Measurements from ENCODE around the gene TMPRSS9.

The TMPRSS9 gene

DNA sequence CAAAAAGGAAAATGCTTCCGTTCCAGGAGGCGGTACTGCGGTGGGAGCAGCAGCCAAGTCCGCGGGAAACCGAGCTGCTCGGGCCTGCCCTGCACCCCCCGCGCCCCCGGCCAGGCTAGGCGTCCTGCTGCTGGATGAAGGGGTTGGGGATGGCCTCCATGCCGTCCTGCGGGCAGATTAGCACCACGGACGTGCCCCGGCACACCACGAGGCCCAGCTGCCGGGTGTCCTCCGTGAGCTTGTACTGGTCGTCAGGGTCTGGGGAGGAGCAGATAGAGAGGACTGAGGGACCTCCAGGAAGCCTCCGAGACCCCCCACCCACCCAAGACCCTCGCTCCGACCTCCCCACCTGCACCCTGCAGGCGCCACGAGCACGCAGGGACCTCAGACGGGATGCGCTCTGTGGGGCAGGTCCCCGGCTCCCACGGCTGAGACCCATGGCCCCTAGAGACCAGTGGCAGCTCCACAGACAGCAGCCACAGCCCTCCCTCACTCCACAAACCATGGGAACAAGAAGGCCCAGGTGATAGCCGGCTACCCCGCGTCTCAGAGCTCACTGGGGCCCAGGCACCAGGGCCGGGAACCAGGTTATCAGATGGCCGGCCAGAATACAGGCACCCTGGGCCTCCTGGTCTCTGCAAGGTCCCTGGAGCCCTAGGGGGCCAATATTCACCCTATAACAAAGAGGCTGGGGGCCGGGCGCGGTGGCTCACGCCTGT, 38.3 kb upstream of the TMPRSS9 start:
- no peak for ATAC-seq
- TF ChIP-seq ARNTL (CRISPR knock-in tag; IDR thresholded peaks at IDR 0.05; ENCODE audit: borderline replicate concordance, low read depth) (no peak), SNAI2 (CRISPR knock-in tag; IDR thresholded peaks at IDR 0.05) (no peak), CSRNP3 (CRISPR knock-in tag; IDR thresholded peaks at IDR 0.05) (no peak), ZNF70 (CRISPR knock-in tag; IDR thresholded peaks at IDR 0.05) (no peak), TCF4 (CRISPR knock-in tag; IDR thresholded peaks at IDR 0.05; ENCODE audit: borderline replicate concordance) (no peak), GLIS3 (CRISPR knock-in tag; IDR thresholded peaks at IDR 0.05) (no peak), ZC3H10 (CRISPR knock-in tag; IDR thresholded peaks at IDR 0.05) (no peak), TOX (CRISPR knock-in tag; IDR thresholded peaks at IDR 0.05; ENCODE audit: borderline replicate concordance) (no peak)
- TF ChIP-seq, protein P1, sequence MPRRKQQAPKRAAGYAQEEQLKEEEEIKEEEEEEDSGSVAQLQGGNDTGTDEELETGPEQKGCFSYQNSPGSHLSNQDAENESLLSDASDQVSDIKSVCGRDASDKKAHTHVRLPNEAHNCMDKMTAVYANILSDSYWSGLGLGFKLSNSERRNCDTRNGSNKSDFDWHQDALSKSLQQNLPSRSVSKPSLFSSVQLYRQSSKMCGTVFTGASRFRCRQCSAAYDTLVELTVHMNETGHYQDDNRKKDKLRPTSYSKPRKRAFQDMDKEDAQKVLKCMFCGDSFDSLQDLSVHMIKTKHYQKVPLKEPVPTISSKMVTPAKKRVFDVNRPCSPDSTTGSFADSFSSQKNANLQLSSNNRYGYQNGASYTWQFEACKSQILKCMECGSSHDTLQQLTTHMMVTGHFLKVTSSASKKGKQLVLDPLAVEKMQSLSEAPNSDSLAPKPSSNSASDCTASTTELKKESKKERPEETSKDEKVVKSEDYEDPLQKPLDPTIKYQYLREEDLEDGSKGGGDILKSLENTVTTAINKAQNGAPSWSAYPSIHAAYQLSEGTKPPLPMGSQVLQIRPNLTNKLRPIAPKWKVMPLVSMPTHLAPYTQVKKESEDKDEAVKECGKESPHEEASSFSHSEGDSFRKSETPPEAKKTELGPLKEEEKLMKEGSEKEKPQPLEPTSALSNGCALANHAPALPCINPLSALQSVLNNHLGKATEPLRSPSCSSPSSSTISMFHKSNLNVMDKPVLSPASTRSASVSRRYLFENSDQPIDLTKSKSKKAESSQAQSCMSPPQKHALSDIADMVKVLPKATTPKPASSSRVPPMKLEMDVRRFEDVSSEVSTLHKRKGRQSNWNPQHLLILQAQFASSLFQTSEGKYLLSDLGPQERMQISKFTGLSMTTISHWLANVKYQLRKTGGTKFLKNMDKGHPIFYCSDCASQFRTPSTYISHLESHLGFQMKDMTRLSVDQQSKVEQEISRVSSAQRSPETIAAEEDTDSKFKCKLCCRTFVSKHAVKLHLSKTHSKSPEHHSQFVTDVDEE (CRISPR knock-in tag; IDR thresholded peaks at IDR 0.05), result no peak
- TF ChIP-seq, protein P2, sequence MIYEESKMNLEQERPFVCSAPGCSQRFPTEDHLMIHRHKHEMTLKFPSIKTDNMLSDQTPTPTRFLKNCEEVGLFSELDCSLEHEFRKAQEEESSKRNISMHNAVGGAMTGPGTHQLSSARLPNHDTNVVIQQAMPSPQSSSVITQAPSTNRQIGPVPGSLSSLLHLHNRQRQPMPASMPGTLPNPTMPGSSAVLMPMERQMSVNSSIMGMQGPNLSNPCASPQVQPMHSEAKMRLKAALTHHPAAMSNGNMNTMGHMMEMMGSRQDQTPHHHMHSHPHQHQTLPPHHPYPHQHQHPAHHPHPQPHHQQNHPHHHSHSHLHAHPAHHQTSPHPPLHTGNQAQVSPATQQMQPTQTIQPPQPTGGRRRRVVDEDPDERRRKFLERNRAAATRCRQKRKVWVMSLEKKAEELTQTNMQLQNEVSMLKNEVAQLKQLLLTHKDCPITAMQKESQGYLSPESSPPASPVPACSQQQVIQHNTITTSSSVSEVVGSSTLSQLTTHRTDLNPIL (CRISPR knock-in tag; IDR thresholded peaks at IDR 0.05; ENCODE audit: low read depth), result no peak

- ATAC-seq, result no peak
- TF ChIP-seq, protein P1 (CRISPR knock-in tag; IDR thresholded peaks at IDR 0.05), result no peak
- TF ChIP-seq CSRNP3 (CRISPR knock-in tag; IDR thresholded peaks at IDR 0.05) (no peak), OSR1 (CRISPR knock-in tag; IDR thresholded peaks at IDR 0.05) (no peak), ISL1 (CRISPR knock-in tag; IDR thresholded peaks at IDR 0.05) (no peak), TCF4 (CRISPR knock-in tag; IDR thresholded peaks at IDR 0.05; ENCODE audit: borderline replicate concordance) (no peak), ESRRG (CRISPR knock-in tag; IDR thresholded peaks at IDR 0.05) (no peak), CSDC2 (CRISPR knock-in tag; IDR thresholded peaks at IDR 0.05) (no peak), ARNTL (CRISPR knock-in tag; IDR thresholded peaks at IDR 0.05; ENCODE audit: borderline replicate concordance, low read depth) (no peak), PATZ1 (CRISPR knock-in tag; IDR thresholded peaks at IDR 0.05; ENCODE audit: borderline replicate concordance) (no peak), SNAI2 (CRISPR knock-in tag; IDR thresholded peaks at IDR 0.05) (no peak), TOX (CRISPR knock-in tag; IDR thresholded peaks at IDR 0.05; ENCODE audit: borderline replicate concordance) (no peak), ZFP3 (CRISPR knock-in tag; IDR thresholded peaks at IDR 0.05) (no peak), PPARA (CRISPR knock-in tag; IDR thresholded peaks at IDR 0.05; ENCODE audit: borderline replicate concordance) (no peak)
- TF ChIP-seq, protein P2 (CRISPR knock-in tag; IDR thresholded peaks at IDR 0.05; ENCODE audit: low read depth), result no peak
- TF ChIP-seq, protein P3, sequence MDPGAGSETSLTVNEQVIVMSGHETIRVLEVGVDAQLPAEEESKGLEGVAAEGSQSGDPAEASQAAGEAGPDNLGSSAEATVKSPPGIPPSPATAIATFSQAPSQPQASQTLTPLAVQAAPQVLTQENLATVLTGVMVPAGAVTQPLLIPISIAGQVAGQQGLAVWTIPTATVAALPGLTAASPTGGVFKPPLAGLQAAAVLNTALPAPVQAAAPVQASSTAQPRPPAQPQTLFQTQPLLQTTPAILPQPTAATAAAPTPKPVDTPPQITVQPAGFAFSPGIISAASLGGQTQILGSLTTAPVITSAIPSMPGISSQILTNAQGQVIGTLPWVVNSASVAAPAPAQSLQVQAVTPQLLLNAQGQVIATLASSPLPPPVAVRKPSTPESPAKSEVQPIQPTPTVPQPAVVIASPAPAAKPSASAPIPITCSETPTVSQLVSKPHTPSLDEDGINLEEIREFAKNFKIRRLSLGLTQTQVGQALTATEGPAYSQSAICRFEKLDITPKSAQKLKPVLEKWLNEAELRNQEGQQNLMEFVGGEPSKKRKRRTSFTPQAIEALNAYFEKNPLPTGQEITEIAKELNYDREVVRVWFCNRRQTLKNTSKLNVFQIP (CRISPR knock-in tag; IDR thresholded peaks at IDR 0.05; ENCODE audit: borderline replicate concordance, low read depth), result no peak
Observed at GRCh38 chr19:2323707-2324106, 36.4 kb upstream of the TMPRSS9 start.

Measured in SK-N-SH treated with all-trans-retinoic acid at 6 μM for 48 hours (cell line).